Mucosa of descending colon (tissue), 3 donors: ENCODE data around the gene SHLD3. TPM values are rescaled to one million over a fixed set of nuclear protein-coding genes. Genes with fewer than 3 reads are reported as not detected.
"Not testable (repeated sequence)": the region's sequence is repeated elsewhere in the genome, so short reads cannot be mapped to it uniquely, and the experiment has no call there.

Experiments used
- ATAC-seq: fragments of 200-7000 bp; cut with Tn5 transposase; one replicate; pipeline ENCODE4 v1.9.1; 2020; ENCODE audit warnings: mild to moderate bottlenecking, moderate library complexity
- DNase-seq, 3 donors: peaks; one replicate each; pipeline ENCODE4 v3.0.0-alpha.2; 2020
- H3K36me3 ChIP-seq: fragments of 200-600 bp; one replicate; pipeline ENCODE4 v1.8.0; 2021; ENCODE audit warnings: low read depth, mild to moderate bottlenecking
- H3K4me1 ChIP-seq: fragments of 200-600 bp; one replicate; pipeline ENCODE4 v1.8.0; 2021; ENCODE audit warnings: low read depth, mild to moderate bottlenecking
- H3K4me3 ChIP-seq: fragments of 200-600 bp; one replicate; pipeline ENCODE4 v1.8.0; 2021; ENCODE audit warnings: mild to moderate bottlenecking
- H3K9me3 ChIP-seq: fragments of 200-600 bp; one replicate; pipeline ENCODE4 v1.8.0; 2021; ENCODE audit warnings: mild to moderate bottlenecking
- intact Hi-C, 2 donors: fragments of 100-400 bp; cut with DNase I in 1 of 2; cut with micrococcal nuclease in 1 of 2; formaldehyde crosslinking; loops; one replicate each; pipeline versions ENCODE4 v1.11.0 to v1.11.1; 2022; cut with DNase I, micrococcal nuclease
- total RNA-seq, 3 donors: library from RNA; stranded (reverse); fragmentation: NEBNext Ultra II Directional in 2 of 3; extraction: Animal tissue kit (Norgen Biotek cat#: 25700) in 2 of 3; gene quantifications; one replicate each; pipeline versions ENCODE4 v1.2.1 to v1.2.4, GENCODE V29; 2021 to 2023
- TF ChIP-seq, protein P1 (sequence below): fragments of 200-600 bp; IDR thresholded peaks from one replicate; pipeline ENCODE4 v1.8.0; 2022; ENCODE audit warnings: antibody characterized with exemption, mild to moderate bottlenecking
- donor health status: DM: no; HTN: no; CAD: no; lungs with moderate emphysema.
- donor health status: DM: no; HTN: no; CAD: no.
- donor health status: DM: no; HTN: yes; CAD: no.

The SHLD3 gene
- total RNA-seq, 3 donors from 2014 or later = 2.8 to 3.6 (median 3.4) TPM

DNA sequence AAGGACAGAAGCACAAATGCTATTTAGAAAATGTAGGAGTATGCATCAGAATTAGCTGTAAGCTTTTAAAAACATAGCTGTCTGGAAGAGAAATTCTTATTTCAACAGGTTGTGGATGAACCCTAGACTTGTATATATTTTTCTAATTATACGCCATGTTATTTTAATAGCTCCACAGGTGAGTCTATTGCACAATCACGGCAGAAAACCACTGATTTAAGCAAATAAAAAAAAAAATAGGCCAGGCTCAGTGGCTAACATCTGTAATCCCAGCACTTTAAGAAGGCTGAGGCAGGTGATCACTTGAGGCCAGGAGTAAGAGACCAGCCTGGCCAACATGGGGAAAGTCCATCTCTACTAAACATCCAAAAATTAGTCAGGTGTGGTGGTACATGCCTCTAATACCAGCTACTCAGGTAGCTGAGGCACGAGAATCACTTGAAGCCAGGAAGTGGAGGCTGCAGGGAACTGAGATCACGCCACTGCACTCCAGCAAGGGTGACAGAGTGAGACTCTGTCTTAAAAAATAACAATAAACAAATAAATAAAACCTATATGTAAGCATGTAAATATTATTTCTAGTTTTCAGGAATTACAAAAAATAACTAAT is 12.4 kb upstream of the SHLD3 start:
- intact Hi-C loops = no loop called here
- Histone ChIP-seq H3K4me3 (no peak overlapping the region), H3K36me3 (no peaks in the 10 kb centered on the region), H3K9me3 (no peaks in the 10 kb centered on the region), H3K4me1 (no peaks in the 10 kb centered on the region)
- ATAC-seq (no peak), DNase-seq (no peak)
- TF ChIP-seq, protein P1, sequence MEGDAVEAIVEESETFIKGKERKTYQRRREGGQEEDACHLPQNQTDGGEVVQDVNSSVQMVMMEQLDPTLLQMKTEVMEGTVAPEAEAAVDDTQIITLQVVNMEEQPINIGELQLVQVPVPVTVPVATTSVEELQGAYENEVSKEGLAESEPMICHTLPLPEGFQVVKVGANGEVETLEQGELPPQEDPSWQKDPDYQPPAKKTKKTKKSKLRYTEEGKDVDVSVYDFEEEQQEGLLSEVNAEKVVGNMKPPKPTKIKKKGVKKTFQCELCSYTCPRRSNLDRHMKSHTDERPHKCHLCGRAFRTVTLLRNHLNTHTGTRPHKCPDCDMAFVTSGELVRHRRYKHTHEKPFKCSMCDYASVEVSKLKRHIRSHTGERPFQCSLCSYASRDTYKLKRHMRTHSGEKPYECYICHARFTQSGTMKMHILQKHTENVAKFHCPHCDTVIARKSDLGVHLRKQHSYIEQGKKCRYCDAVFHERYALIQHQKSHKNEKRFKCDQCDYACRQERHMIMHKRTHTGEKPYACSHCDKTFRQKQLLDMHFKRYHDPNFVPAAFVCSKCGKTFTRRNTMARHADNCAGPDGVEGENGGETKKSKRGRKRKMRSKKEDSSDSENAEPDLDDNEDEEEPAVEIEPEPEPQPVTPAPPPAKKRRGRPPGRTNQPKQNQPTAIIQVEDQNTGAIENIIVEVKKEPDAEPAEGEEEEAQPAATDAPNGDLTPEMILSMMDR = no peak

DNA sequence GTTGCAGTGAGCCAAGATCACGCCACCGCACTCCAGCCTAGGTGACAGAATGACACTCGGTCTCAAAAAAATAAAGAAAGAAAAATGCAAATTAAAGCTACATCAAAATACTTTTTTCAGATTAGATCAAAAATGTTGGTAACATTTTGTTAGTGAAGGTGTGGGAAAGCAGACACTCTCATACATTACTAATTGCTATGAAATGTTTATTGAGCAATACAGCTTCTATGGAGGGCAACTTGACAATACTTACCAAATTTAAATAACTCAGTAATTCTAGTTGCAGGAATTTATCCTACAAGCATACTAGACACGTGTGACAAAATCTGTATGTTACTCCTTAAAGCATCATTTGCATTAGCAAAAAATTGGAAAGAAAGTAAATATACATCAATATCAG is 4.8 kb upstream of the SHLD3 start:
- Histone ChIP-seq H3K4me1 (peaks cover 13% of the 10 kb centered on the region), H3K36me3 (no peaks in the 10 kb centered on the region), H3K9me3 (no peaks in the 10 kb centered on the region), H3K4me3 (no peak overlapping the region)
- no peak for ATAC-seq
- TF ChIP-seq, protein P1 = no peak
- intact Hi-C loops = no loop called here
- no peak for DNase-seq

DNA sequence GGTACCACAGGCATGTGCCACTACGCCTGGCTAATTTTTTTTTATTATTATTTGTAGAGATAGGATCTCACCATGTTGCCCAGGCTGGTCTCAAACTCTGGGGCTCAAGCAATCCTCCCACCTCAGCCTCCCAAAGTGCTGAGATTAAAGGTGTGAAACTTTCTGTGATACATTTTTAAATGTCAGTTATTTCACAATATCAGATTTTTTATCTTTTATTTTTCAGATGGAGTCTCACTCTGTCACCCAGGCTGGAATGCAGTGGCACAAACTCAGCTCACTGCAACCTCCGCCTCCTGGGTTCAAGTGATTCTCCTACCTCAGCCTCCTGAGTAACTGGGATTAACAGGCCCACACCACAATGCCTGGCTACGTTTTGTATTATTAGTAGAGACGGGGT is 2.9 kb upstream of the SHLD3 start:
- ATAC-seq, intact Hi-C loops, DNase-seq, H3K9me3 ChIP-seq, H3K36me3 ChIP-seq, H3K4me3 ChIP-seq: not testable (repeated sequence)
- H3K4me1 ChIP-seq = peaks cover 13% of the 10 kb centered on the region

DNA sequence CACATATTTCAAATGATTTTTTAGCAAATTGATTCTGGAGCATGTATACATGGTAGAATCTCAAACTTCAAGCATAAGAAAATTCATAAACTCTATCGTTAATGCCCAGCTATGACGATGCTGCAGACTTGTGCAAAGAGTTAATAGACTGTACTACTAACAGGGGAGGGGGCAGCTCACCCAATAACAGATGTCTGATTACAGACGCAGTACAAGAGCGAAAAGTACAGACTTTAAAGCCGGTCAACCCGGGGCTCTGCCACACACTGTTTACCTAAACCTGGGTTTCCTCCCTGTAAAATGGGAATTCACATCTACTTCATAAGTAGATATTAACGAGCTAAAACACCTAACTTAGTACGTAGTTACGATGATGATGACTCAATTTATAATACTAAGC is 1.3 kb upstream of the SHLD3 start:
- peak in 1 of 3 donors; percentile 8 for DNase-seq

DNA sequence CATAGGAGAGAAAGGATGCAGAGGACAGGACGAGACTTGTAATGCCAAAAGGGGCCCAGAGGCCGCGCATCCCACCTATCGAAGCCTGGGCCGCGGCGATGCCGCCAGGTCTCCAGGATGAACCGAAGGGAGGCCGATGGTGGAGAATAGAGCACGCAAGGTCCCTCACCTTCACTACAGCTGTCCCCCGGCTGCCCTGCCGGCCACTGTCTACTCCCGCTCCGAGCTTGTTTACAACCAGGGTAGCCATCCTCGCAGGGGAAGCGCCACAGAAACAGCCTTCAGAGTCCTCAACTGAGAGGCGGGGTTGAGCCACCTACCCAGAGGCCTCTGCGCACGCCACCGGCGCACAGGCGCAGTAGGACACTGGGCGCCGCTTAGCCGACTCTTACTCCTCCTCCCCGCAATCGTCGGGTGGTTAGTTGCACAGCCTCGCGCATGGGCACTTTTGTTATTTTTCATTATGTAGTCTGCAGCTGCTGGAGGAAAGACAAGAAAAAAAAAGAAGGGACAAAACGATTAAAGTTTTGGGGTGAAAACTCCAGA is 729 bp upstream of the SHLD3 start, which contains the start of gene TRIM23:
TSS of gene TRIM23 (minus strand) at position 309 of the 546 bp plus-strand sequence. CDS start at position 250, 59 bp downstream.
- Histone ChIP-seq H3K4me3 (peak within 1 kb of the TSS; percentile 82), H3K9me3 (no peaks in the 10 kb centered on the region), H3K36me3 (no peaks in the 10 kb centered on the region), H3K4me1 (peaks cover 13% of the 10 kb centered on the region)
- DNase-seq (peak; percentile 92 to 96 (median 93)), ATAC-seq (peak; percentile 99)
- intact Hi-C loops = no loop called here
- TF ChIP-seq, protein P1 = no peak

More for the DNA sequence above, 1.3 kb upstream of the SHLD3 start:
- no peaks in the 10 kb centered on the region for H3K9me3 ChIP-seq
- intact Hi-C loops = no loop called here
- peak overlapping the region; percentile 82 for H3K4me3 ChIP-seq
- ATAC-seq = no peak
- H3K36me3 ChIP-seq = no peaks in the 10 kb centered on the region
- peaks cover 13% of the 10 kb centered on the region for H3K4me1 ChIP-seq
- TF ChIP-seq, protein P1 = no peak

DNA sequence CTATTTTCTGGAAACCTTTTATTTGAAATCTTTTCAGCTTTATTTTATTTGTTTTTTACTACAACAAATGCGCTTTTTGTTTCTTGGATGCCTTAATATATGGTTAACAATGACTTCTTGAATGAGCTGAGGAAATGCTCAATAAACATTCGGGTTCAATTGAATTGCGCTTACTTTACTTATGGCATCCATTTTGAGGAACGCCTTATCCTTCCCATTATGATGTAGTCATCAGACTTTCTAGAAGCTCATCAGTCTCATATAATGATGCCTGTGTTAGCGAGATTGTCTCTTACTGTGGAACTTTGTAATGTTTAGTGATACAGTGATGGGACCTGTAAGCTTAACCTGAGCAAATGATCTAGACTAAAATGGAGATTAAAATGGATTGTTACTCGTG is 916 bp downstream of the SHLD3 start:
- Histone ChIP-seq H3K4me1 (peaks cover 13% of the 10 kb centered on the region), H3K4me3 (no peak overlapping the region), H3K36me3 (no peaks in the 10 kb centered on the region), H3K9me3 (no peaks in the 10 kb centered on the region)
- no peak for ATAC-seq
- TF ChIP-seq, protein P1 = no peak
- DNase-seq = no peak
- intact Hi-C loops = no loop called here
